Bronchial epithelial cell (primary cell): ENCODE data around the gene SLC31A1. TPM values are rescaled to one million over a fixed set of nuclear protein-coding genes. Genes with fewer than 3 reads are reported as not detected.

Experiments
- DNase-seq: peaks from one replicate; pipeline ENCODE4 v3.0.0-alpha.2; 2010; ENCODE audit warnings: low read depth
- FAIRE-seq: peaks from 2 replicates; lab custom pipeline; 2011; peaks lifted over from hg19 to GRCh38; lab: Jason Lieb, UNC
- H3K27me3 ChIP-seq: 2 replicates; pipeline ENCODE4 v1.5.1; 2011; ENCODE audit warnings: low read length; ENCODE audit not compliant: control insufficient read depth, insufficient read depth
- H3K36me3 ChIP-seq: 2 replicates; pipeline ENCODE4 v1.5.1; 2011; ENCODE audit warnings: low read length; ENCODE audit not compliant: control insufficient read depth, insufficient read depth
- H3K4me3 ChIP-seq: 2 replicates; pipeline ENCODE4 v1.5.1; 2011; ENCODE audit warnings: mild to moderate bottlenecking, low read depth, low read length, control low read depth
- total RNA-seq: library from RNA; depleted of rRNA; stranded (reverse); fragments of >200 nt; gene quantifications from 2 replicates; pipeline ENCODE4 v1.2.1, GENCODE V29; 2014
- TF ChIP-seq, protein P1 (sequence below): IDR thresholded peaks from 2 replicates; pipeline ENCODE4 v1.5.1; 2011; ENCODE audit warnings: mild to moderate bottlenecking, moderate library complexity, low read length, control low read depth, inconsistent platforms; ENCODE audit not compliant: insufficient read depth, severe bottlenecking

Gene SLC31A1
- total RNA-seq, 1 donor from 2014 or later, result 29.7 TPM

- DNase-seq (no peak), FAIRE-seq (no peak)
- Histone ChIP-seq H3K27me3 (no peaks in the 10 kb centered on the region), H3K4me3 (no peak overlapping the region), H3K36me3 (no peaks in the 10 kb centered on the region)
- TF ChIP-seq, protein P1, sequence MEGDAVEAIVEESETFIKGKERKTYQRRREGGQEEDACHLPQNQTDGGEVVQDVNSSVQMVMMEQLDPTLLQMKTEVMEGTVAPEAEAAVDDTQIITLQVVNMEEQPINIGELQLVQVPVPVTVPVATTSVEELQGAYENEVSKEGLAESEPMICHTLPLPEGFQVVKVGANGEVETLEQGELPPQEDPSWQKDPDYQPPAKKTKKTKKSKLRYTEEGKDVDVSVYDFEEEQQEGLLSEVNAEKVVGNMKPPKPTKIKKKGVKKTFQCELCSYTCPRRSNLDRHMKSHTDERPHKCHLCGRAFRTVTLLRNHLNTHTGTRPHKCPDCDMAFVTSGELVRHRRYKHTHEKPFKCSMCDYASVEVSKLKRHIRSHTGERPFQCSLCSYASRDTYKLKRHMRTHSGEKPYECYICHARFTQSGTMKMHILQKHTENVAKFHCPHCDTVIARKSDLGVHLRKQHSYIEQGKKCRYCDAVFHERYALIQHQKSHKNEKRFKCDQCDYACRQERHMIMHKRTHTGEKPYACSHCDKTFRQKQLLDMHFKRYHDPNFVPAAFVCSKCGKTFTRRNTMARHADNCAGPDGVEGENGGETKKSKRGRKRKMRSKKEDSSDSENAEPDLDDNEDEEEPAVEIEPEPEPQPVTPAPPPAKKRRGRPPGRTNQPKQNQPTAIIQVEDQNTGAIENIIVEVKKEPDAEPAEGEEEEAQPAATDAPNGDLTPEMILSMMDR, result no peak
Measured at GRCh38 chr9:113310538-113310937, 89.2 kb downstream of the SLC31A1 start.

- FAIRE-seq, result no peak
- Histone ChIP-seq H3K36me3 (no peaks in the 10 kb centered on the region), H3K4me3 (no peak overlapping the region), H3K27me3 (no peaks in the 10 kb centered on the region)
- TF ChIP-seq, protein P1, result no peak
- DNase-seq, result no peak
Measured at GRCh38 chr9:113311961-113312360, 90.6 kb downstream of the SLC31A1 start.

DNA sequence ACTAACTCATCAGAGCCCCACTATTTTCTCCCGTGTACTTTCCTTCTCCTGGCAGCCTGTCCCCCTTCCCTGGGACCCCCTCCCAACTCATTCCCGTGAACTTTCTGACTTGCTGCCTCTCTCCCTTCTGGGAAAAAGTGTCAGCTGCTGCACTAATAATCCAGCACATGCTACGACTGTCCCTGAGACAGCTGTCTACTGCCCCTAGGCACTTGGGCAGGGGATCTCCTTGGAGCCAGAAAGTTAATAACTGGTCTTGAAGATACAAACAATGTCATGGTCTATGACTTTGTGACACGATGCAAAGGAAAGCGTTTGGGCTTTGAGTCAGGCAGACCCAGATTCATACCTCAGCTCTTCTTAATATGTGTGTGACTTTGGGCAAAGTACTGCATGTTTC lies 91.9 kb downstream of the SLC31A1 start:
- Histone ChIP-seq H3K4me3 (no peak overlapping the region), H3K36me3 (no peaks in the 10 kb centered on the region), H3K27me3 (no peaks in the 10 kb centered on the region)
- FAIRE-seq, result no peak
- no peak for DNase-seq
- TF ChIP-seq, protein P1, result no peak

Other genes starting within 250 kb of the SLC31A1 start
- 0.53 and 1.2 TPM in 2 replicates for gene ZNF883, start 209.4 kb upstream of the SLC31A1 start, total RNA-seq
- gene ZFP37, start 164.8 kb upstream of the SLC31A1 start, total RNA-seq, result 0.77 and 0.79 TPM in 2 replicates
- 25.1 and 42.6 TPM in 2 replicates for gene SLC31A2, start 70.5 kb upstream of the SLC31A1 start, total RNA-seq
- gene FKBP15, start 267 bp upstream of the SLC31A1 start, total RNA-seq, result 11.1 and 12.9 TPM in 2 replicates
- 24.7 and 30.6 TPM in 2 replicates for gene CDC26, start 54.0 kb downstream of the SLC31A1 start, total RNA-seq
- 34.7 and 45.3 TPM in 2 replicates for gene PRPF4, start 54.1 kb downstream of the SLC31A1 start, total RNA-seq
- gene RNF183, start 81.8 kb downstream of the SLC31A1 start, total RNA-seq, result 0.26 and 0.38 TPM in 2 replicates
- 1.6 and 4.6 TPM in 2 replicates for gene WDR31, start 118.7 kb downstream of the SLC31A1 start, total RNA-seq
- gene BSPRY, start 128.0 kb downstream of the SLC31A1 start, total RNA-seq, result 1.8 and 20.4 TPM in 2 replicates
- 14.5 and 18.2 TPM in 2 replicates for gene HDHD3, start 155.4 kb downstream of the SLC31A1 start, total RNA-seq
- gene ALAD, start 179.7 kb downstream of the SLC31A1 start, total RNA-seq, result 3.2 and 3.7 TPM in 2 replicates
- gene POLE3, start 189.1 kb downstream of the SLC31A1 start, total RNA-seq, result 41.0 and 46.6 TPM in 2 replicates
- 0.13 and 0.53 TPM in 2 replicates for gene C9orf43, start 189.2 kb downstream of the SLC31A1 start, total RNA-seq
- 22.1 and 36.2 TPM in 2 replicates for gene RGS3, start 242.2 kb downstream of the SLC31A1 start, total RNA-seq